Mesendoderm (in vitro differentiated cells): ENCODE results near the gene A2ML1.
"Not testable (repeated sequence)": the region's sequence is repeated elsewhere in the genome, so short reads cannot be mapped to it uniquely, and the experiment has no call there.

ENCODE experiments used
- DNase-seq: peaks from one replicate; pipeline ENCODE4 v3.0.0; 2013
- H2AK5ac ChIP-seq: 2 replicates; pipeline ENCODE4 v1.6.1; 2013; ENCODE audit warnings: low read length, inconsistent platforms
- H2BK120ac ChIP-seq: 2 replicates; pipeline ENCODE4 v1.6.1; 2013; ENCODE audit warnings: low read depth, mild to moderate bottlenecking, low read length, moderate library complexity, mixed read lengths
- H2BK15ac ChIP-seq: replicated peaks from 2 replicates; pipeline ENCODE4 v1.6.1; 2013; ENCODE audit warnings: low read depth, mild to moderate bottlenecking, moderate library complexity
- H2BK5ac ChIP-seq: 2 replicates; pipeline ENCODE4 v1.6.1; 2013; ENCODE audit warnings: low read length, inconsistent platforms
- H3K18ac ChIP-seq: 2 replicates; pipeline ENCODE4 v1.6.1; 2013; ENCODE audit warnings: mild to moderate bottlenecking, low read length, mixed read lengths
- H3K23ac ChIP-seq: one replicate; pipeline ENCODE4 v1.6.1; 2013; ENCODE audit warnings: low read length
- H3K27ac ChIP-seq: 2 replicates; pipeline ENCODE4 v1.5.1; 2013; ENCODE audit warnings: low read depth, mild to moderate bottlenecking, inconsistent platforms, low read length, moderate library complexity
- H3K27me3 ChIP-seq: 2 replicates; pipeline ENCODE4 v1.6.1; 2013; ENCODE audit warnings: low read length, control low read depth, mild to moderate bottlenecking, inconsistent platforms; ENCODE audit not compliant: insufficient read depth, poor library complexity
- H3K36me3 ChIP-seq: 2 replicates; pipeline ENCODE4 v1.6.1; 2013; ENCODE audit warnings: low read length, inconsistent platforms; ENCODE audit not compliant: control insufficient read depth, insufficient read depth
- H3K4ac ChIP-seq: one replicate; pipeline ENCODE4 v1.6.1; 2013; ENCODE audit warnings: low read depth, mild to moderate bottlenecking, low read length, moderate library complexity
- H3K4me1 ChIP-seq: 2 replicates; pipeline ENCODE4 v1.6.1; 2013; ENCODE audit warnings: low read depth, low read length, inconsistent platforms; ENCODE audit not compliant: control insufficient read depth
- H3K4me2 ChIP-seq: 2 replicates; pipeline ENCODE4 v1.6.1; 2013; ENCODE audit warnings: low read length
- H3K4me3 ChIP-seq: 2 replicates; pipeline ENCODE4 v1.5.1; 2013; ENCODE audit warnings: mild to moderate bottlenecking, low read length
- H3K56ac ChIP-seq: one replicate; pipeline ENCODE4 v1.6.1; 2013; ENCODE audit warnings: low read length
- H3K79me1 ChIP-seq: 2 replicates; pipeline ENCODE4 v1.6.1; 2013; ENCODE audit warnings: low read length, inconsistent platforms
- H3K79me2 ChIP-seq: 2 replicates; pipeline ENCODE4 v1.6.1; 2013; ENCODE audit warnings: mild to moderate bottlenecking, low read length; ENCODE audit not compliant: control insufficient read depth, insufficient read depth
- H3K9ac ChIP-seq: 2 replicates; pipeline ENCODE4 v1.6.1; 2013; ENCODE audit warnings: low read length, inconsistent platforms
- H4K5ac ChIP-seq: one replicate; pipeline ENCODE4 v1.6.1; 2013; ENCODE audit warnings: low read length
- H4K8ac ChIP-seq: one replicate; pipeline ENCODE4 v1.6.1; 2013; ENCODE audit warnings: low read depth, mild to moderate bottlenecking, control low read depth, low read length, moderate library complexity
- WGBS: extraction: QIAGEN DNeasy Blood & Tissue Kit; methylation state at CpG from one replicate; pipeline ENCODE4 v1.1.7; 2013; ENCODE audit warnings: low lambda C conversion rate, missing lambda C conversion rate; ENCODE audit not compliant: insufficient coverage; ENCODE audit errors: extremely low coverage; 5-methylcytosine and 5-hydroxymethylcytosine counted together

The A2ML1 gene

DNA sequence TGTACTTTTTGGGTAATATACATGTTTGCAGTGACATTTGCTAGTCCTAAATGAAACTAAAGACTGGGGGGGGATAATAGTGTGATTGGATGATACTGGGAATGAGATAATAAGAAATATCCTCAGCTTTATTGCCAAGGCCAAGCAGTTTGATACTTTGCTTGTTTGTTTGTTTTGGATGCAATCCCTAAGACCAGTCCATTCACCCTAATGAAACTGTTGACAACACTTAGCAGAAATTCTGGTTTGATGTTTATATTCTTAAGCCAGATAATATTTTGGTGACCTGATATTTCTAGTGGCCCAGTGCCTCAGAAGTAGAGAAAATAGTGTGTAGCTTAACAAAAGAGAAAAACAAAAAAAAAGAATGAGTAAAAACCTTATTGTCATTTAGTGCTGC lies 93.7 kb downstream of the A2ML1 start:
- Histone ChIP-seq H3K4me2 (peak overlapping the region; percentile 21), H2BK15ac (no peak overlapping the region), H2BK120ac (no peak overlapping the region), H2BK5ac (no peak overlapping the region), H3K18ac (no peak overlapping the region), H3K79me1 (peaks cover 1% of the 10 kb centered on the region), H3K23ac (no peak overlapping the region), H3K4ac (no peak overlapping the region), H4K8ac (no peak overlapping the region), H3K4me1 (no peaks in the 10 kb centered on the region), H3K27me3 (no peaks in the 10 kb centered on the region), H3K36me3 (peaks cover 3% of the 10 kb centered on the region), H3K9ac (peak overlapping the region; percentile 68), H3K27ac (no peak overlapping the region), H3K79me2 (peaks cover 45% of the 10 kb centered on the region), H2AK5ac (no peak overlapping the region), H3K56ac (peak overlapping the region; percentile 54), H4K5ac (no peak overlapping the region), H3K4me3 (no peak overlapping the region)
- DNase-seq, result no peak

DNA sequence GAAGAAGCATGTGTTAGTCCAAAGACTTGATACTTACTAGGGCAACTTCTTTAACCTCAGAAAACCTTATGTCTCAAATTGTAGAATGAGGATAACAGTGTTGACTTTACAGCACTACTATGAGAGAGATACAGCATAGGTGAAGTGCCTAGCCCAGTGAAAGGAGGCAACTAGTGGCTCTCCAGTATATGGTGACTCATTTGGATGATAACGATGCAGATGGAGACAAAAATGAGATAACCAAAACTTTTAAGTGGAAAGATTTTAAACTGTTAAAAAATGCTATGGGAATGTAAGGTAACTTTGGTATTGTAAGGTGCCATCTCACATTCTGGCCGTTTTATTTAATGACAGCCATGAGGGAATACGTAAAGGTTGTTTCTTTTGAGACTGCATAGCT lies 94.6 kb downstream of the A2ML1 start:
- Histone ChIP-seq H3K27ac (no peak overlapping the region), H2BK120ac (no peak overlapping the region), H4K5ac (no peak overlapping the region), H3K36me3 (peaks cover 3% of the 10 kb centered on the region), H3K18ac (no peak overlapping the region), H3K27me3 (no peaks in the 10 kb centered on the region), H3K4me1 (no peaks in the 10 kb centered on the region), H3K4ac (no peak overlapping the region), H3K4me2 (no peak overlapping the region), H3K4me3 (no peak overlapping the region), H3K23ac (no peak overlapping the region), H3K56ac (no peak overlapping the region), H2BK15ac (no peak overlapping the region), H2BK5ac (no peak overlapping the region), H2AK5ac (no peak overlapping the region), H4K8ac (no peak overlapping the region), H3K79me2 (peaks cover 45% of the 10 kb centered on the region), H3K9ac (peak overlapping the region; percentile 20), H3K79me1 (peaks cover 1% of the 10 kb centered on the region)
- DNase-seq, result no peak
- no CpG with 5 or more reads among the region's 3 CpGs for WGBS

GRCh38 chr12:8917751-8918150 lies 95.3 kb downstream of the A2ML1 start:
- no CpG with 5 or more reads among the region's 1 CpG for WGBS

GRCh38 chr12:8919643-8920042 lies 97.2 kb downstream of the A2ML1 start:
- H3K23ac ChIP-seq, H4K8ac ChIP-seq, H3K27ac ChIP-seq, H3K9ac ChIP-seq, H4K5ac ChIP-seq, H3K4me3 ChIP-seq, H3K36me3 ChIP-seq, DNase-seq, H2BK120ac ChIP-seq, H3K4ac ChIP-seq, H2BK15ac ChIP-seq, H3K4me1 ChIP-seq, H3K56ac ChIP-seq, H3K4me2 ChIP-seq, H3K79me1 ChIP-seq, H3K27me3 ChIP-seq, H2BK5ac ChIP-seq, H2AK5ac ChIP-seq, H3K18ac ChIP-seq: not testable (repeated sequence)
- peaks cover 52% of the 10 kb centered on the region for H3K79me2 ChIP-seq
- WGBS, result no CpG with 5 or more reads among the region's 4 CpGs

More at GRCh38 chr12:8917751-8918150, 95.3 kb downstream of the A2ML1 start:
- DNase-seq, result no peak
- no peak overlapping the region for H4K8ac ChIP-seq
- H3K4me2 ChIP-seq, result no peak overlapping the region
- H3K27ac ChIP-seq, result no peak overlapping the region
- H3K79me1 ChIP-seq, result peaks cover 1% of the 10 kb centered on the region
- no peak overlapping the region for H2BK5ac ChIP-seq
- H3K56ac ChIP-seq, result no peak overlapping the region
- no peak overlapping the region for H2AK5ac ChIP-seq
- no peak overlapping the region for H2BK15ac ChIP-seq
- H3K4ac ChIP-seq, result no peak overlapping the region
- H3K4me3 ChIP-seq, result no peak overlapping the region
- no peak overlapping the region for H3K18ac ChIP-seq
- H3K36me3 ChIP-seq, result peaks cover 3% of the 10 kb centered on the region
- no peaks in the 10 kb centered on the region for H3K27me3 ChIP-seq
- H3K23ac ChIP-seq, result no peak overlapping the region
- no peak overlapping the region for H3K9ac ChIP-seq
- no peak overlapping the region for H2BK120ac ChIP-seq
- no peak overlapping the region for H4K5ac ChIP-seq
- peaks cover 48% of the 10 kb centered on the region for H3K79me2 ChIP-seq
- no peaks in the 10 kb centered on the region for H3K4me1 ChIP-seq

DNA sequence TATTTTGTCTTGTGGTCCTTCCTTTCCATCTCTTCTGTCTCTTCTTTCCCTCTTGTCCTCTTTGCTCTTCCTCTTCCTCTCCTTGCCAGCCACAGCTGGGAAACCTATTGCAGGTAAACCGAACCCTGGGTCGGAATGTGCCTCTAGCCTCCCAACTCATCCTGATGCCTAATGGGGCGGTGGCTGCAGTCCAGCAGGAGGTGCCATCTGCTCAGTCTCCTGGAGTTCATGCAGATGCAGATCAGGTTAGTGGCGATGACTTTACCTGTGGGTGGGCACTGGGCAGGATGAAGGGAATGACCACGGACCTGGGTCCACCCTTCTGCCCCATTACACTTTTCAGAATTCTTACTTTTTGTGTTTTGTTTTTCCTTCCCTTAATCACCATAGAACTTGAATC lies 100.1 kb downstream of the A2ML1 start:
- Histone ChIP-seq H3K36me3 (peaks cover 3% of the 10 kb centered on the region), H2AK5ac (no peak overlapping the region), H3K56ac (no peak overlapping the region), H2BK5ac (no peak overlapping the region), H3K23ac (no peak overlapping the region), H3K79me2 (peaks cover 34% of the 10 kb centered on the region), H4K8ac (no peak overlapping the region), H2BK120ac (no peak overlapping the region), H3K4me3 (no peak overlapping the region), H4K5ac (no peak overlapping the region), H3K27ac (no peak overlapping the region), H3K27me3 (no peaks in the 10 kb centered on the region), H3K4me1 (no peaks in the 10 kb centered on the region), H2BK15ac (no peak overlapping the region), H3K79me1 (peaks cover 1% of the 10 kb centered on the region), H3K4ac (no peak overlapping the region), H3K9ac (no peak overlapping the region), H3K18ac (no peak overlapping the region), H3K4me2 (no peak overlapping the region)
- no peak for DNase-seq
- no CpG with 5 or more reads among the region's 5 CpGs for WGBS
